Right renal cortex interstitium (tissue), 3 donors: ENCODE results near the gene TSPAN31. TPM values are rescaled to one million over a fixed set of nuclear protein-coding genes. Genes with fewer than 3 reads are reported as not detected.

Source experiments
- DNase-seq, 3 donors: peaks; one replicate each; pipeline ENCODE4 v3.0.0-alpha.2; 2013; ENCODE audit warnings: low read depth in 3 of 3, low spot score in 2 of 3
- polyA plus RNA-seq, 3 donors: library from polyadenylated mRNA; unstranded; fragments of 120-200 nt; gene quantifications; one replicate each; pipeline ENCODE4 v1.2.1, GENCODE V29; 2013; ENCODE audit not compliant: insufficient read length in 3 of 3

The TSPAN31 gene
- polyA plus RNA-seq, 3 donors, result 97.4 to 110 (median 109) TPM

GRCh38 chr12:57735198-57735855 lies 9.5 kb upstream of the TSPAN31 start:
- no peak for DNase-seq

- DNase-seq, result no peak
Observed at GRCh38 chr12:57735952-57736740, 8.7 kb upstream of the TSPAN31 start.

- no peak for DNase-seq
Observed at GRCh38 chr12:57736741-57737466, 7.9 kb upstream of the TSPAN31 start.

- no peak for DNase-seq
Observed at GRCh38 chr12:57737467-57738460, 7.1 kb upstream of the TSPAN31 start.

GRCh38 chr12:57738661-57739237 lies 6.1 kb upstream of the TSPAN31 start, which contains the start of gene AGAP2:
Gene AGAP2, minus strand, starts transcription at chr12:57738742. Its CDS starts 496 bp downstream, at chr12:57738246.
- DNase-seq, result no peak

- DNase-seq, result no peak
Observed at GRCh38 chr12:57739387-57739786, 5.5 kb upstream of the TSPAN31 start.

GRCh38 chr12:57739914-57740538 lies 4.8 kb upstream of the TSPAN31 start:
- no peak for DNase-seq

- no peak for DNase-seq
Observed at GRCh38 chr12:57740656-57741412, 4.0 kb upstream of the TSPAN31 start.

- no peak for DNase-seq
Observed at GRCh38 chr12:57741413-57741789, 3.4 kb upstream of the TSPAN31 start.

- DNase-seq, result no peak
Observed at GRCh38 chr12:57741844-57742738, 2.7 kb upstream of the TSPAN31 start.

GRCh38 chr12:57743769-57744168 lies 1.1 kb upstream of the TSPAN31 start:
- DNase-seq, result no peak

GRCh38 chr12:57744194-57744776 lies 554 bp upstream of the TSPAN31 start:
- peak in 2 of 3 donors; percentile 77 to 80 for DNase-seq

- DNase-seq, result no peak
Observed at GRCh38 chr12:57745485-57745881, 644 bp downstream of the TSPAN31 start.

GRCh38 chr12:57746025-57746424 lies 1.2 kb downstream of the TSPAN31 start:
- DNase-seq, result no peak

GRCh38 chr12:57749061-57749460 lies 4.2 kb downstream of the TSPAN31 start:
- no peak for DNase-seq

- DNase-seq, result no peak
Observed at GRCh38 chr12:57750561-57751431, 6.0 kb downstream of the TSPAN31 start.
